ENCODE data around the gene MSANTD2.

Gene MSANTD2

GRCh38 chr11:124814739-124815138 is 14.5 kb upstream of the MSANTD2 start:
- no peak overlapping the region for H3K9ac ChIP-seq (ENCODE audit: low read depth, low read length)
- peaks cover 32% of the 10 kb centered on the region for H3K27me3 ChIP-seq (ENCODE audit: control insufficient read depth, insufficient read depth, low read length)
- H3K9me3 ChIP-seq (replicated peaks; ENCODE audit: low read length): no peaks in the 10 kb centered on the region
- no peak overlapping the region for H3K4me2 ChIP-seq (ENCODE audit: low read length)
- peaks cover 3% of the 10 kb centered on the region for H3K4me1 ChIP-seq (ENCODE audit: control insufficient read depth, insufficient read depth, low read length)
- H3K4me3 ChIP-seq (ENCODE audit: low read length): no peak overlapping the region
- H3K36me3 ChIP-seq (ENCODE audit: insufficient read depth, low read length): no peaks in the 10 kb centered on the region

- H3K9me3 ChIP-seq (replicated peaks; ENCODE audit: low read length): no peaks in the 10 kb centered on the region
- H3K4me2 ChIP-seq (ENCODE audit: low read length): no peak overlapping the region
- no peak overlapping the region for H3K4me3 ChIP-seq (ENCODE audit: low read length)
- H3K4me1 ChIP-seq (ENCODE audit: control insufficient read depth, insufficient read depth, low read length): peaks cover 3% of the 10 kb centered on the region
- H3K9ac ChIP-seq (ENCODE audit: low read depth, low read length): no peak overlapping the region
- H3K36me3 ChIP-seq (ENCODE audit: insufficient read depth, low read length): no peaks in the 10 kb centered on the region
- H3K27me3 ChIP-seq (ENCODE audit: control insufficient read depth, insufficient read depth, low read length): peaks cover 18% of the 10 kb centered on the region
Measured at GRCh38 chr11:124812876-124813275, 12.7 kb upstream of the MSANTD2 start.

- peaks cover 6% of the 10 kb centered on the region for H3K27me3 ChIP-seq (ENCODE audit: control insufficient read depth, insufficient read depth, low read length)
- no peaks in the 10 kb centered on the region for H3K9me3 ChIP-seq (replicated peaks; ENCODE audit: low read length)
- no peaks in the 10 kb centered on the region for H3K36me3 ChIP-seq (ENCODE audit: insufficient read depth, low read length)
- peaks cover 3% of the 10 kb centered on the region for H3K4me1 ChIP-seq (ENCODE audit: control insufficient read depth, insufficient read depth, low read length)
- no peak overlapping the region for H3K4me3 ChIP-seq (ENCODE audit: low read length)
- no peak overlapping the region for H3K9ac ChIP-seq (ENCODE audit: low read depth, low read length)
- H3K4me2 ChIP-seq (ENCODE audit: low read length): no peak overlapping the region
Measured at GRCh38 chr11:124811399-124812125, 11.4 kb upstream of the MSANTD2 start.

- H3K36me3 ChIP-seq (ENCODE audit: insufficient read depth, low read length): no peaks in the 10 kb centered on the region
- peaks cover 3% of the 10 kb centered on the region for H3K4me1 ChIP-seq (ENCODE audit: control insufficient read depth, insufficient read depth, low read length)
- H3K4me2 ChIP-seq (ENCODE audit: low read length): no peak overlapping the region
- no peaks in the 10 kb centered on the region for H3K9me3 ChIP-seq (replicated peaks; ENCODE audit: low read length)
- no peaks in the 10 kb centered on the region for H3K27me3 ChIP-seq (ENCODE audit: control insufficient read depth, insufficient read depth, low read length)
- H3K4me3 ChIP-seq (ENCODE audit: low read length): no peak overlapping the region
- H3K9ac ChIP-seq (ENCODE audit: low read depth, low read length): no peak overlapping the region
Measured at GRCh38 chr11:124807660-124808270, 7.6 kb upstream of the MSANTD2 start.

GRCh38 chr11:124807201-124807600 is 7.0 kb upstream of the MSANTD2 start:
- Histone ChIP-seq H3K9me3 (replicated peaks; ENCODE audit: low read length) (no peaks in the 10 kb centered on the region), H3K4me2 (ENCODE audit: low read length) (no peak overlapping the region), H3K4me3 (ENCODE audit: low read length) (no peak overlapping the region), H3K9ac (ENCODE audit: low read depth, low read length) (no peak overlapping the region), H3K4me1 (ENCODE audit: control insufficient read depth, insufficient read depth, low read length) (no peaks in the 10 kb centered on the region), H3K27me3 (ENCODE audit: control insufficient read depth, insufficient read depth, low read length) (no peaks in the 10 kb centered on the region), H3K36me3 (ENCODE audit: insufficient read depth, low read length) (no peaks in the 10 kb centered on the region)

- Histone ChIP-seq H3K9ac (ENCODE audit: low read depth, low read length) (no peak overlapping the region), H3K9me3 (replicated peaks; ENCODE audit: low read length) (no peaks in the 10 kb centered on the region), H3K4me2 (ENCODE audit: low read length) (no peak overlapping the region), H3K4me3 (ENCODE audit: low read length) (no peak overlapping the region), H3K4me1 (ENCODE audit: control insufficient read depth, insufficient read depth, low read length) (peaks cover 13% of the 10 kb centered on the region), H3K27me3 (ENCODE audit: control insufficient read depth, insufficient read depth, low read length) (no peaks in the 10 kb centered on the region), H3K36me3 (ENCODE audit: insufficient read depth, low read length) (no peaks in the 10 kb centered on the region)
Measured at GRCh38 chr11:124804884-124805283, 4.7 kb upstream of the MSANTD2 start.

GRCh38 chr11:124801636-124802312 is 1.6 kb upstream of the MSANTD2 start:
- H3K9me3 ChIP-seq (replicated peaks; ENCODE audit: low read length): no peaks in the 10 kb centered on the region
- no peaks in the 10 kb centered on the region for H3K27me3 ChIP-seq (ENCODE audit: control insufficient read depth, insufficient read depth, low read length)
- H3K4me1 ChIP-seq (ENCODE audit: control insufficient read depth, insufficient read depth, low read length): peaks cover 22% of the 10 kb centered on the region
- peak overlapping the region; percentile 83 for H3K4me2 ChIP-seq (ENCODE audit: low read length)
- no peak overlapping the region for H3K4me3 ChIP-seq (ENCODE audit: low read length)
- peak overlapping the region; percentile 97 for H3K9ac ChIP-seq (ENCODE audit: low read depth, low read length)
- H3K36me3 ChIP-seq (ENCODE audit: insufficient read depth, low read length): no peaks in the 10 kb centered on the region

- Histone ChIP-seq H3K4me2 (ENCODE audit: low read length) (peak overlapping the region; percentile 83), H3K9ac (ENCODE audit: low read depth, low read length) (peak overlapping the region; percentile 97), H3K4me1 (ENCODE audit: control insufficient read depth, insufficient read depth, low read length) (peaks cover 22% of the 10 kb centered on the region)
Measured at GRCh38 chr11:124801014-124801413, 808 bp upstream of the MSANTD2 start.

GRCh38 chr11:124799348-124800225 is 619 bp downstream of the MSANTD2 start:
- peak overlapping the region; percentile 86 for H3K4me3 ChIP-seq (ENCODE audit: low read length)
- H3K27me3 ChIP-seq (ENCODE audit: control insufficient read depth, insufficient read depth, low read length): no peaks in the 10 kb centered on the region
- H3K9me3 ChIP-seq (replicated peaks; ENCODE audit: low read length): no peaks in the 10 kb centered on the region
- peak overlapping the region; percentile 97 for H3K9ac ChIP-seq (ENCODE audit: low read depth, low read length)
- H3K36me3 ChIP-seq (ENCODE audit: insufficient read depth, low read length): no peaks in the 10 kb centered on the region
- H3K4me1 ChIP-seq (ENCODE audit: control insufficient read depth, insufficient read depth, low read length): peaks cover 22% of the 10 kb centered on the region
- H3K4me2 ChIP-seq (ENCODE audit: low read length): peak overlapping the region; percentile 83

More at GRCh38 chr11:124801014-124801413, 808 bp upstream of the MSANTD2 start:
- no peaks in the 10 kb centered on the region for H3K27me3 ChIP-seq (ENCODE audit: control insufficient read depth, insufficient read depth, low read length)
- H3K4me3 ChIP-seq (ENCODE audit: low read length): peak overlapping the region; percentile 86
- H3K36me3 ChIP-seq (ENCODE audit: insufficient read depth, low read length): no peaks in the 10 kb centered on the region
- H3K9me3 ChIP-seq (replicated peaks; ENCODE audit: low read length): no peaks in the 10 kb centered on the region

- Histone ChIP-seq H3K9me3 (replicated peaks; ENCODE audit: low read length) (no peaks in the 10 kb centered on the region), H3K9ac (ENCODE audit: low read depth, low read length) (peak overlapping the region; percentile 97), H3K36me3 (ENCODE audit: insufficient read depth, low read length) (no peaks in the 10 kb centered on the region), H3K27me3 (ENCODE audit: control insufficient read depth, insufficient read depth, low read length) (no peaks in the 10 kb centered on the region), H3K4me3 (ENCODE audit: low read length) (peak overlapping the region; percentile 86), H3K4me2 (ENCODE audit: low read length) (peak overlapping the region; percentile 83), H3K4me1 (ENCODE audit: control insufficient read depth, insufficient read depth, low read length) (peaks cover 22% of the 10 kb centered on the region)
Measured at GRCh38 chr11:124798991-124799347, 1.2 kb downstream of the MSANTD2 start.

GRCh38 chr11:124796312-124796711 is 3.9 kb downstream of the MSANTD2 start:
- Histone ChIP-seq H3K4me3 (ENCODE audit: low read length) (no peak overlapping the region), H3K9me3 (replicated peaks; ENCODE audit: low read length) (no peaks in the 10 kb centered on the region), H3K4me2 (ENCODE audit: low read length) (no peak overlapping the region), H3K9ac (ENCODE audit: low read depth, low read length) (no peak overlapping the region), H3K36me3 (ENCODE audit: insufficient read depth, low read length) (no peaks in the 10 kb centered on the region), H3K27me3 (ENCODE audit: control insufficient read depth, insufficient read depth, low read length) (no peaks in the 10 kb centered on the region), H3K4me1 (ENCODE audit: control insufficient read depth, insufficient read depth, low read length) (peaks cover 35% of the 10 kb centered on the region)
